Osteoblast (primary cell): ENCODE results near the gene SGCE. TPM values are rescaled to one million over a fixed set of nuclear protein-coding genes. Genes with fewer than 3 reads are reported as not detected.

Experiments
- DNase-seq: peaks from one replicate; pipeline ENCODE4 v3.0.0; 2011; ENCODE audit warnings: low spot score, mixed read lengths; ENCODE audit not compliant: insufficient read length; ENCODE audit errors: missing footprints
- H2AFZ ChIP-seq: 2 replicates; pipeline ENCODE4 v1.6.0; 2011; ENCODE audit warnings: mild to moderate bottlenecking, low read length
- H3K27ac ChIP-seq: 2 replicates; pipeline ENCODE4 v1.5.1; 2011; ENCODE audit warnings: mild to moderate bottlenecking, low read depth, low read length, moderate library complexity
- H3K27me3 ChIP-seq: 2 replicates; pipeline ENCODE4 v1.6.0; 2012; ENCODE audit warnings: mild to moderate bottlenecking, control low read depth, inconsistent platforms, low read length, moderate library complexity; ENCODE audit not compliant: insufficient read depth
- H3K36me3 ChIP-seq: 2 replicates; pipeline ENCODE4 v1.5.1; 2011; ENCODE audit warnings: mild to moderate bottlenecking, low read length, control low read depth, moderate library complexity; ENCODE audit not compliant: insufficient read depth
- H3K4me1 ChIP-seq: 2 replicates; pipeline ENCODE4 v1.5.1; 2011; ENCODE audit warnings: mild to moderate bottlenecking, low read length, control low read depth, moderate library complexity; ENCODE audit not compliant: insufficient read depth
- H3K4me2 ChIP-seq: 2 replicates; pipeline ENCODE4 v1.6.0; 2011; ENCODE audit warnings: mild to moderate bottlenecking, low read length; ENCODE audit not compliant: insufficient read depth
- H3K4me3 ChIP-seq: fragments of 200-600 bp; sonication (generic); 3 replicates; pipeline ENCODE4 v1.5.1; 2012; ENCODE audit warnings: mild to moderate bottlenecking, low read length, inconsistent platforms; ENCODE audit not compliant: insufficient read depth
- H3K79me2 ChIP-seq: 2 replicates; pipeline ENCODE4 v1.6.0; 2012; ENCODE audit warnings: mild to moderate bottlenecking, low read length, control low read depth, inconsistent platforms; ENCODE audit not compliant: insufficient read depth
- H3K9me3 ChIP-seq: 2 replicates; pipeline ENCODE4 v1.5.1; 2011; ENCODE audit warnings: low read depth, low read length, control low read depth
- H4K20me1 ChIP-seq: 2 replicates; pipeline ENCODE4 v1.6.0; 2012; ENCODE audit warnings: mild to moderate bottlenecking, low read length, control low read depth; ENCODE audit not compliant: insufficient read depth
- CTCF ChIP-seq: IDR thresholded peaks from 2 replicates; pipeline ENCODE4 v1.5.1; 2011; ENCODE audit warnings: mild to moderate bottlenecking, low read depth, low read length, moderate library complexity; ENCODE audit errors: extremely low read depth
- total RNA-seq: library from RNA; depleted of rRNA; stranded (reverse); fragments of >200 nt; gene quantifications from 2 replicates; pipeline ENCODE4 v1.2.3, GENCODE V29; 2012

SGCE gene
- total RNA-seq, 1 donor = 60.8 TPM

- H3K4me2 ChIP-seq = no peak overlapping the region
- no peaks in the 10 kb centered on the region for H3K36me3 ChIP-seq
- no peak for DNase-seq
- no peaks in the 10 kb centered on the region for H4K20me1 ChIP-seq
- no peak for TF ChIP-seq CTCF
- no peaks in the 10 kb centered on the region for H3K9me3 ChIP-seq
- H3K4me3 ChIP-seq = no peak overlapping the region
- H2AFZ ChIP-seq = no peak overlapping the region
- peaks cover 6% of the 10 kb centered on the region for H3K4me1 ChIP-seq
- H3K27ac ChIP-seq = no peak overlapping the region
- H3K27me3 ChIP-seq = no peaks in the 10 kb centered on the region
- no peaks in the 10 kb centered on the region for H3K79me2 ChIP-seq
These were observed 96.0 kb downstream of the SGCE start for GRCh38 chr7:94559972-94560371.

- no peak for TF ChIP-seq CTCF
- no peak for DNase-seq
- Histone ChIP-seq H3K79me2 (no peaks in the 10 kb centered on the region), H3K27ac (no peak overlapping the region), H4K20me1 (no peaks in the 10 kb centered on the region), H3K9me3 (no peaks in the 10 kb centered on the region), H3K4me2 (no peak overlapping the region), H3K4me1 (peaks cover 6% of the 10 kb centered on the region), H2AFZ (no peak overlapping the region), H3K27me3 (no peaks in the 10 kb centered on the region), H3K36me3 (no peaks in the 10 kb centered on the region), H3K4me3 (no peak overlapping the region)
These were observed 98.7 kb downstream of the SGCE start for GRCh38 chr7:94557215-94557614.

- Histone ChIP-seq H3K79me2 (no peaks in the 10 kb centered on the region), H3K27ac (no peak overlapping the region), H4K20me1 (no peaks in the 10 kb centered on the region), H3K4me1 (no peaks in the 10 kb centered on the region), H3K4me3 (no peak overlapping the region), H2AFZ (no peak overlapping the region), H3K36me3 (no peaks in the 10 kb centered on the region), H3K27me3 (no peaks in the 10 kb centered on the region), H3K9me3 (no peaks in the 10 kb centered on the region), H3K4me2 (no peak overlapping the region)
- DNase-seq = no peak
- no peak for TF ChIP-seq CTCF
These were observed 99.9 kb downstream of the SGCE start for GRCh38 chr7:94556028-94556427.

GRCh38 chr7:94547126-94547525, 108.8 kb downstream of the SGCE start:
- no peaks in the 10 kb centered on the region for H3K27me3 ChIP-seq
- no peak for TF ChIP-seq CTCF
- H3K27ac ChIP-seq = no peak overlapping the region
- peak; percentile 55 for DNase-seq
- no peaks in the 10 kb centered on the region for H3K36me3 ChIP-seq
- no peaks in the 10 kb centered on the region for H3K4me1 ChIP-seq
- H3K79me2 ChIP-seq = no peaks in the 10 kb centered on the region
- no peak overlapping the region for H3K4me3 ChIP-seq
- H2AFZ ChIP-seq = no peak overlapping the region
- no peaks in the 10 kb centered on the region for H3K9me3 ChIP-seq
- H3K4me2 ChIP-seq = no peak overlapping the region
- no peaks in the 10 kb centered on the region for H4K20me1 ChIP-seq
